Measurements from ENCODE around the gene RAB19.

Gene RAB19

GRCh38 chr7:140403878-140404564 lies at the start of gene RAB19:
Gene RAB19, plus strand, starts transcription at chr7:140404058. Its CDS starts 3,589 bp downstream, at chr7:140407647.
- H3K4me1 ChIP-seq (ENCODE audit: insufficient read depth, low read length) = no peaks in the 10 kb centered on the region
- H2AFZ ChIP-seq (ENCODE audit: low read depth, low read length) = no peak within 1 kb of the TSS
- H3K4me3 ChIP-seq (ENCODE audit: low read length) = no peak within 1 kb of the TSS
- H3K36me3 ChIP-seq (ENCODE audit: insufficient read depth, low read length) = no peaks in the 10 kb centered on the region
- H3K27me3 ChIP-seq (ENCODE audit: insufficient read depth, low read length) = peaks cover 16% of the 10 kb centered on the region
- H3K9me3 ChIP-seq (ENCODE audit: low read length) = no peaks in the 10 kb centered on the region

GRCh38 chr7:140358024-140358411 lies 45.8 kb upstream of the RAB19 start:
- H3K4me1 ChIP-seq (ENCODE audit: insufficient read depth, low read length) = no peaks in the 10 kb centered on the region
- H3K4me3 ChIP-seq (ENCODE audit: low read length) = no peak overlapping the region
- H2AFZ ChIP-seq (ENCODE audit: low read depth, low read length) = no peak overlapping the region
- H3K36me3 ChIP-seq (ENCODE audit: insufficient read depth, low read length) = peaks cover 53% of the 10 kb centered on the region
- H3K27me3 ChIP-seq (ENCODE audit: insufficient read depth, low read length) = no peaks in the 10 kb centered on the region
- no peaks in the 10 kb centered on the region for H3K9me3 ChIP-seq (ENCODE audit: low read length)

- Histone ChIP-seq H3K27me3 (ENCODE audit: insufficient read depth, low read length) (no peaks in the 10 kb centered on the region), H2AFZ (ENCODE audit: low read depth, low read length) (no peak overlapping the region), H3K36me3 (ENCODE audit: insufficient read depth, low read length) (peaks cover 48% of the 10 kb centered on the region), H3K9me3 (ENCODE audit: low read length) (no peaks in the 10 kb centered on the region), H3K4me1 (ENCODE audit: insufficient read depth, low read length) (no peaks in the 10 kb centered on the region), H3K4me3 (ENCODE audit: low read length) (no peak overlapping the region)
These were observed 45.3 kb upstream of the RAB19 start for GRCh38 chr7:140358412-140359051.

GRCh38 chr7:140360697-140361229 lies 43.1 kb upstream of the RAB19 start:
- Histone ChIP-seq H3K4me3 (ENCODE audit: low read length) (no peak overlapping the region), H3K4me1 (ENCODE audit: insufficient read depth, low read length) (no peaks in the 10 kb centered on the region), H3K9me3 (ENCODE audit: low read length) (peaks cover 5% of the 10 kb centered on the region), H3K36me3 (ENCODE audit: insufficient read depth, low read length) (peaks cover 39% of the 10 kb centered on the region), H2AFZ (ENCODE audit: low read depth, low read length) (no peak overlapping the region), H3K27me3 (ENCODE audit: insufficient read depth, low read length) (no peaks in the 10 kb centered on the region)

- H3K27me3 ChIP-seq (ENCODE audit: insufficient read depth, low read length) = no peaks in the 10 kb centered on the region
- no peak overlapping the region for H2AFZ ChIP-seq (ENCODE audit: low read depth, low read length)
- no peak overlapping the region for H3K4me3 ChIP-seq (ENCODE audit: low read length)
- H3K36me3 ChIP-seq (ENCODE audit: insufficient read depth, low read length) = peaks cover 26% of the 10 kb centered on the region
- peaks cover 5% of the 10 kb centered on the region for H3K9me3 ChIP-seq (ENCODE audit: low read length)
- H3K4me1 ChIP-seq (ENCODE audit: insufficient read depth, low read length) = no peaks in the 10 kb centered on the region
These were observed 39.0 kb upstream of the RAB19 start for GRCh38 chr7:140364819-140365218.

GRCh38 chr7:140367528-140367927 lies 36.3 kb upstream of the RAB19 start:
- peaks cover 23% of the 10 kb centered on the region for H3K36me3 ChIP-seq (ENCODE audit: insufficient read depth, low read length)
- H3K27me3 ChIP-seq (ENCODE audit: insufficient read depth, low read length) = no peaks in the 10 kb centered on the region
- no peak overlapping the region for H3K4me3 ChIP-seq (ENCODE audit: low read length)
- peaks cover 5% of the 10 kb centered on the region for H3K9me3 ChIP-seq (ENCODE audit: low read length)
- H2AFZ ChIP-seq (ENCODE audit: low read depth, low read length) = no peak overlapping the region
- H3K4me1 ChIP-seq (ENCODE audit: insufficient read depth, low read length) = no peaks in the 10 kb centered on the region

- H3K9me3 ChIP-seq (ENCODE audit: low read length) = no peaks in the 10 kb centered on the region
- H3K27me3 ChIP-seq (ENCODE audit: insufficient read depth, low read length) = no peaks in the 10 kb centered on the region
- peaks cover 16% of the 10 kb centered on the region for H3K36me3 ChIP-seq (ENCODE audit: insufficient read depth, low read length)
- no peak overlapping the region for H3K4me3 ChIP-seq (ENCODE audit: low read length)
- no peak overlapping the region for H2AFZ ChIP-seq (ENCODE audit: low read depth, low read length)
- no peaks in the 10 kb centered on the region for H3K4me1 ChIP-seq (ENCODE audit: insufficient read depth, low read length)
These were observed 34.6 kb upstream of the RAB19 start for GRCh38 chr7:140369294-140369693.

GRCh38 chr7:140375323-140375722 lies 28.5 kb upstream of the RAB19 start:
- Histone ChIP-seq H3K9me3 (ENCODE audit: low read length) (no peaks in the 10 kb centered on the region), H3K36me3 (ENCODE audit: insufficient read depth, low read length) (peaks cover 28% of the 10 kb centered on the region), H2AFZ (ENCODE audit: low read depth, low read length) (no peak overlapping the region), H3K27me3 (ENCODE audit: insufficient read depth, low read length) (no peaks in the 10 kb centered on the region), H3K4me1 (ENCODE audit: insufficient read depth, low read length) (no peaks in the 10 kb centered on the region), H3K4me3 (ENCODE audit: low read length) (no peak overlapping the region)

GRCh38 chr7:140375892-140376730 lies 27.7 kb upstream of the RAB19 start:
- Histone ChIP-seq H3K27me3 (ENCODE audit: insufficient read depth, low read length) (no peaks in the 10 kb centered on the region), H2AFZ (ENCODE audit: low read depth, low read length) (no peak overlapping the region), H3K9me3 (ENCODE audit: low read length) (no peaks in the 10 kb centered on the region), H3K36me3 (ENCODE audit: insufficient read depth, low read length) (peaks cover 31% of the 10 kb centered on the region), H3K4me3 (ENCODE audit: low read length) (no peak overlapping the region), H3K4me1 (ENCODE audit: insufficient read depth, low read length) (no peaks in the 10 kb centered on the region)

GRCh38 chr7:140383954-140384713 lies 19.7 kb upstream of the RAB19 start:
- Histone ChIP-seq H3K27me3 (ENCODE audit: insufficient read depth, low read length) (no peaks in the 10 kb centered on the region), H3K36me3 (ENCODE audit: insufficient read depth, low read length) (peaks cover 25% of the 10 kb centered on the region), H2AFZ (ENCODE audit: low read depth, low read length) (no peak overlapping the region), H3K4me1 (ENCODE audit: insufficient read depth, low read length) (no peaks in the 10 kb centered on the region), H3K9me3 (ENCODE audit: low read length) (no peaks in the 10 kb centered on the region), H3K4me3 (ENCODE audit: low read length) (no peak overlapping the region)

- Histone ChIP-seq H3K27me3 (ENCODE audit: insufficient read depth, low read length) (no peaks in the 10 kb centered on the region), H3K36me3 (ENCODE audit: insufficient read depth, low read length) (peaks cover 18% of the 10 kb centered on the region), H3K4me3 (ENCODE audit: low read length) (no peak overlapping the region), H3K4me1 (ENCODE audit: insufficient read depth, low read length) (no peaks in the 10 kb centered on the region), H2AFZ (ENCODE audit: low read depth, low read length) (no peak overlapping the region), H3K9me3 (ENCODE audit: low read length) (no peaks in the 10 kb centered on the region)
These were observed 18.8 kb upstream of the RAB19 start for GRCh38 chr7:140384894-140385545.

- Histone ChIP-seq H2AFZ (ENCODE audit: low read depth, low read length) (no peak overlapping the region), H3K9me3 (ENCODE audit: low read length) (no peaks in the 10 kb centered on the region), H3K4me3 (ENCODE audit: low read length) (no peak overlapping the region), H3K27me3 (ENCODE audit: insufficient read depth, low read length) (no peaks in the 10 kb centered on the region), H3K4me1 (ENCODE audit: insufficient read depth, low read length) (no peaks in the 10 kb centered on the region), H3K36me3 (ENCODE audit: insufficient read depth, low read length) (no peaks in the 10 kb centered on the region)
These were observed 14.4 kb upstream of the RAB19 start for GRCh38 chr7:140389445-140389844.

Data from neuron (in vitro differentiated cells).